HG02763 (cell line): ENCODE results near the gene ADH6.
"Not testable (repeated sequence)": the region's sequence is repeated elsewhere in the genome, so short reads cannot be mapped to it uniquely, and the experiment has no call there.

ENCODE experiments used
- ATAC-seq: cut with Tn5 transposase; IDR thresholded peaks from one replicate; pipeline ENCODE4 v1.9.1; 2021; ENCODE audit warnings: mild to moderate bottlenecking, moderate library complexity; ENCODE audit not compliant: unreplicated experiment

The ADH6 gene

DNA sequence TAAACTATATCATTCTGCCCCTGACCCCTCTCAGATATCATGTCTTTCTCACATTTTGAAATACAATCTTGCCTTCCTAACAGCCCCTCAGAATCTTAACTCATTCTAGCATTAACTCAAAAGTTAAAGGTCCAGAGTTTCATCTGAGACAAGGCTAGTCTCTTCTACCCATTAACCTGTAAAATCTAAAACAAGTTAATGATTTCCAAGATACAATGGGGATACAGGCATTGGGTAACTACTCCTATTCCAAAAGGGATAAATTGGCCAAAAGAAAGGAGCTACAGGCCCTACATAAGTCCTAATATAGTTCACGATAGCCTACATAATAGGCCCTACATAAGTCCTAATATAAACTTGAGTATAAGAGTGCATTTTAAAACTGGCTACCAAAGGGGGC is 18.9 kb downstream of the ADH6 start:
- no peak for ATAC-seq

DNA sequence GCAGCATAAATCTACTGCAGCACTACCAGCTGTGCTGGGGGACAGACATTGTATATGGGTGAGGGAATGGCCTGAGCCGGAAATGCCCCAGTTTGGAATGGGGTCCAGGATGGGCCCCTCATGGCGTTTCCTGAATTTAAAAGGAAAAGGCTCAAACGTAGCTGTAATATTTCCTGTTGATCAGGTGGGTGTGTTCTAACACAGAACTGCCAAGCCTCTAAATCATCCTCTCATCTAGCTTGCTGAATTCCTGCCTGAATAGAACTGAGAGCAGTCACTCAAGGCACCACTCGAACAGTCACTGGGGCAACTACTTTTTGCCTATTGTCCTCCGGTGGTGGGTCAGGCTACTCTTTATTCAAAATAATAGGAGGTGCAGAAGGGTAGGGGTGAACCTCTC is 28.7 kb downstream of the ADH6 start:
- no peak for ATAC-seq

DNA sequence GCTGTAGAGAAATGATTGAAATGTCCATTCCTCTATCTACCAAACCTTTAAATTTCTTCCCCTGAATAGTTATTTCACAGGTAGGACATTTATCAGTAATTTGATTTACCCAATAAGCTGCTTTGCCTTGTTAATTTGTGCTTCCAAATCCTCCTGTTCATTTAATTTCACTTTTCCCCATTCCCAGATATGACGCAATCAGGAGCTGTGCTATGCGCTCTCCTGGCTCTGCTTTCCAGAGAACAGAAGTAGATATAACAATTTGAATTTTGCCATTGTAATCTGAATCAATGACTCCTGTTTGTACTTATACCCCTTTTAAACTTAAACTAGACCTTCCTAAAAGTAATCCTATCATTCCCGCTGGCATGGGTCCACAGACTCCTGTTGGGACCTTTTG is 29.1 kb downstream of the ADH6 start:
- not testable (repeated sequence) for ATAC-seq

DNA sequence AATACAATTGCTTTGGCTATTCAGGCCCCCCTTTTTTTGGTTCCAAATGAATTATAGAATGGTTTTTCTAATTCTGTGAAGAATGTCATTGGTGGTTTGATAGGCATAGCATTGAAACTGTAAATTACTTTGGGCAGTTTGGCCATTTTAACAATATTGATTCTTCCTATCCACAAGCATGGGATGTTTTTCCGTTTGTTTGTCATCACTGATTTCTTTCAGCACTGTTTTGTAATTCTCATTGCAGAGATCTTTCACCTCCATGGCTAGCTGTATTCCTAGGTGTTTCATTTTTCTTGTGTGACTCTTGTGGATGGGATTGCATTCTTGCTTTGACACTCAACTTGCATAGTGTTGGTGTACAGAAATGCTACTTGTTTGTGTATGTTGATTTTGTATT is 33.0 kb downstream of the ADH6 start:
- no peak for ATAC-seq

DNA sequence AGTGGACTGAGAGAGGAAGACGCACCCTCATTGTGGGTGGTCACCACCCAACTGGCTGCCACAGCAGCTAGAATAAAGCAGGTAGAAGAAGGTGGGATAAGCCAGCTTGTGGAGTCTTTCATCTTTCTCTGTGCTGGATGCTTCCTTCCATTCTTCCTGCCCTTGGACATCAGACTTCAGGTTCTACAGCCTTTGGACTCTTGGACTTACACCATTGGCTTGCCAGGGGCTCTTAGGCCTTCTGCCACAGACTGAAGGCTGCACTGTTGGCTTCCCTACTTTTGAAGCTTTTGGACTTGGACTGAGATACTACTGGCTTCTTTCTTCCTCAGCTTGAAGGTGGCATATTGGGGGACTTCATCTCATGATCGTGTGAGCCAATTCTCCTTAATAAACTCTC is 33.5 kb downstream of the ADH6 start:
- ATAC-seq, result no peak

GRCh38 chr4:99180382-99181070 is 38.5 kb downstream of the ADH6 start:
- ATAC-seq, result no peak

GRCh38 chr4:99179626-99180025 is 39.4 kb downstream of the ADH6 start:
- ATAC-seq, result no peak

- no peak for ATAC-seq
Measured at GRCh38 chr4:99179178-99179577, 39.9 kb downstream of the ADH6 start.

DNA sequence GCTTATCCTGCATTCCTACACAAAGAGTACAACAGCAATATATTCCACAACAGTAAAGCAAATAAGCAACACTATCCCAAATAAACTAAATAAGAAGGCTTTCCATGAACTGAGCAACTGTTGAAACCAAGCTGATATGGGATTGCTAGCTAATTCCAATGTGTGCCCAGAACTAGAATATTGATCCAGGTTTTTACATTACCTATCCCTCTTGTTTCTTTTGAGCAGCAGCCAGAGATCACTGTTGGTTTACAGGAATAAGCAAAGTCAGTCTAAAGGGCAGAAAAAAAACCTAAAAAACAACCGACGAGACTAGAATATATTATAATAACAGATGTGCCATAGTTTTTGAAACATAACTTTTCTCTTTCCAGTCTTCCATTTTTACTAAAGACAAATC is 52.5 kb downstream of the ADH6 start:
- no peak for ATAC-seq

- ATAC-seq, result no peak
Measured at GRCh38 chr4:99165978-99166377, 53.1 kb downstream of the ADH6 start.

- no peak for ATAC-seq
Measured at GRCh38 chr4:99161373-99162099, 57.5 kb downstream of the ADH6 start.

GRCh38 chr4:99159699-99160098 is 59.3 kb downstream of the ADH6 start:
- ATAC-seq, result no peak

- ATAC-seq, result no peak
Measured at GRCh38 chr4:99157478-99157935, 61.5 kb downstream of the ADH6 start.

DNA sequence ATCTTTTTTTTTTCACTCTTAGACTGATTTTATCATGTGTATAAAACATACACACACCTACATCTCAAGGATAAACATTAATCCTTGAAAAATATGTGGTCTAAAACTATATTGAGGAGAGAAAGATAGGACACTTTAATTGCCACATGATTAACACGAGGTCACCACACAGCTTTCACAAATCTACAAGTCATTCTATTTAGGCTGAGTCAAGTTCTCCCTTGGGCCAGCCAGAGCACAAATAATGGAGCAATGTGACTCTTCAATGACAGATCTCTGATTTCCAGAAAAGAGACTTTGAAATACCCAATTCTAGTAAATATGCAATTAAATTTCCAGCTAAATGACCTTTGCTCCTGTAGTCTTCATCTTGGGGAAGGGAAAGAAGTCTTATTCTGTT is 62.1 kb downstream of the ADH6 start:
- no peak for ATAC-seq

- no peak for ATAC-seq
Measured at GRCh38 chr4:99154658-99155342, 64.2 kb downstream of the ADH6 start.
